PC-3 (cell line): ENCODE results near the gene PTGES3. TPM values are rescaled to one million over a fixed set of nuclear protein-coding genes. Genes with fewer than 3 reads are reported as not detected.

ENCODE experiments used
- ATAC-seq: fragments of 200-7000 bp; cut with Tn5 transposase; 2 replicates; pipeline ENCODE4 v1.9.1; 2020; ENCODE audit warnings: mild to moderate bottlenecking, moderate library complexity
- BruUV-seq: library from RNA; stranded (reverse); fragments of 400-500 nt; replicated peaks from 2 replicates; lab custom pipeline; 2021; lab: Mats Ljungman, UMichigan
- CTCF ChIA-PET: fragments of 300-600 bp; sonication (Branson Sonifier 250); formaldehyde crosslinking; loops from one replicate; lab custom pipeline; 2022; ENCODE audit warnings: antibody characterized with exemption; lab: Charles Lee
- POLR2A ChIA-PET: fragments of 300-600 bp; sonication (Branson Sonifier 250); formaldehyde crosslinking; loops from one replicate; lab custom pipeline; 2022; ENCODE audit warnings: antibody characterized with exemption; ENCODE audit not compliant: unreplicated experiment; lab: Charles Lee
- DNase-seq: peaks from one replicate; pipeline ENCODE4 v3.0.0-alpha.2; 2015
- H2AFZ ChIP-seq: fragments of 300-600 bp; sonication (generic); 2 replicates; pipeline ENCODE4 v1.6.0; 2016; ENCODE audit warnings: antibody characterized with exemption, low read length
- H3F3A ChIP-seq: fragments of 300-600 bp; sonication (generic); one replicate; pipeline ENCODE4 v1.6.0; 2017; ENCODE audit warnings: antibody characterized with exemption, low read length, control low read depth, mild to moderate bottlenecking; ENCODE audit not compliant: unreplicated experiment
- H3K27ac ChIP-seq: fragments of 300-600 bp; sonication (generic); 2 replicates; pipeline ENCODE4 v1.5.1; 2016; ENCODE audit warnings: mild to moderate bottlenecking, low read length
- H3K27me3 ChIP-seq: fragments of 300-600 bp; sonication (generic); 2 replicates; pipeline ENCODE4 v1.6.1; 2016; ENCODE audit warnings: low read length, mixed read lengths
- H3K36me3 ChIP-seq: fragments of 300-600 bp; sonication (generic); 2 replicates; pipeline ENCODE4 v1.6.1; 2016; ENCODE audit warnings: low read depth, mixed run types, low read length, mixed read lengths
- H3K4me1 ChIP-seq: fragments of 300-600 bp; sonication (generic); 2 replicates; pipeline ENCODE4 v1.5.1; 2016; ENCODE audit warnings: low read length; ENCODE audit not compliant: insufficient read depth
- H3K4me2 ChIP-seq: fragments of 300-600 bp; sonication (generic); 2 replicates; pipeline ENCODE4 v1.6.0; 2016; ENCODE audit warnings: low read length
- H3K4me3 ChIP-seq: fragments of 300-600 bp; sonication (generic); 2 replicates; pipeline ENCODE4 v1.5.1; 2016; ENCODE audit warnings: mild to moderate bottlenecking, low read length, mixed read lengths
- H3K79me2 ChIP-seq: fragments of 300-600 bp; sonication (generic); 2 replicates; pipeline ENCODE4 v1.6.1; 2017; ENCODE audit warnings: low read length, mixed read lengths
- H3K9ac ChIP-seq: fragments of 300-600 bp; sonication (generic); 2 replicates; pipeline ENCODE4 v1.6.0; 2016; ENCODE audit warnings: mild to moderate bottlenecking, low read length
- H3K9me2 ChIP-seq: fragments of 300-600 bp; sonication (generic); replicated peaks from 2 replicates; pipeline ENCODE4 v1.6.1; 2016; ENCODE audit warnings: mixed run types, low read length, mixed read lengths
- H3K9me3 ChIP-seq: fragments of 300-600 bp; sonication (generic); 2 replicates; pipeline ENCODE4 v1.6.1; 2016; ENCODE audit warnings: low read length, mixed read lengths
- H4K20me1 ChIP-seq: fragments of 300-600 bp; sonication (generic); 2 replicates; pipeline ENCODE4 v1.6.1; 2016; ENCODE audit warnings: low read length, mixed read lengths
- CTCF ChIP-seq: fragments of 300-600 bp; sonication (generic); conservative IDR thresholded peaks from 2 replicates; pipeline ENCODE4 v1.5.1; 2017; ENCODE audit warnings: antibody characterized with exemption, low read depth, mild to moderate bottlenecking, low read length
- EZH2 ChIP-seq: fragments of 300-600 bp; sonication (generic); IDR thresholded peaks from one replicate; pipeline ENCODE4 v1.6.1; 2017; ENCODE audit warnings: antibody characterized with exemption, mild to moderate bottlenecking, low read length; ENCODE audit not compliant: unreplicated experiment
- EZH2phosphoT487 ChIP-seq: fragments of 300-600 bp; sonication (generic); IDR thresholded peaks from 2 replicates; pipeline ENCODE4 v1.6.1; 2018; ENCODE audit warnings: mild to moderate bottlenecking, antibody characterized with exemption, low read length, borderline replicate concordance
- intact Hi-C: fragments of 100-400 bp; cut with micrococcal nuclease; formaldehyde crosslinking; loops from 2 replicates; pipeline ENCODE4 v1.9.0; 2023
- total RNA-seq: library from RNA; depleted of rRNA; stranded (reverse); fragments of >200 nt; gene quantifications from 2 replicates; pipeline ENCODE4 v1.2.3, GENCODE V29; 2014

Gene PTGES3
- total RNA-seq, 1 experiment from 2014 or later = 165 TPM

GRCh38 chr12:56636675-56637540 lies 51.2 kb downstream of the PTGES3 start:
- intact Hi-C loops = loop anchor here (1.0 to 2.0 kb wide), 5 partner anchors 48 to 350 kb away; partner anchors contain the start of genes NACA and PTGES3
- TF ChIP-seq EZH2phosphoT487 (no peak), EZH2 (no peak), CTCF (peak; percentile 81)
- Histone ChIP-seq H3K4me2 (peak overlapping the region; percentile 100), H4K20me1 (0 out of 2 replicates have a peak, but pooled peaks cover 8% of the 10 kb centered on the region), H3K9ac (peak overlapping the region; percentile 78), H3K27me3 (no peaks in the 10 kb centered on the region), H3K79me2 (peaks cover 47% of the 10 kb centered on the region), H3K4me3 (peak overlapping the region; percentile 90), H3K9me2 (no peaks in the 10 kb centered on the region), H3K9me3 (no peaks in the 10 kb centered on the region), H3K27ac (peak overlapping the region; percentile 83), H3F3A (peaks cover 12% of the 10 kb centered on the region), H3K4me1 (peaks cover 36% of the 10 kb centered on the region), H2AFZ (peak overlapping the region; percentile 49; the same call in 1 of the 2 replicates), H3K36me3 (peaks cover 32% of the 10 kb centered on the region)
- POLR2A ChIA-PET = interaction anchor here (0.5 to 1.5 kb wide), 7 partner anchors 25 to 908 kb away, joined by 3 to 14 read pairs (median 5); partner anchors contain the start of genes CD63, NACA, PTGES3 and RBMS2
- CTCF ChIA-PET = interaction anchor here (0.5 to 1.5 kb wide), 25 partner anchors 9 to 364 kb away, joined by 3 to 19 read pairs (median 5); partner anchors contain the start of genes ATP5F1B, NACA, PTGES3 and RBMS2
- TSS peak; percentile 58 for BruUV-seq
- DNase-seq (peak; percentile 98), ATAC-seq (peak; percentile 63)

- Histone ChIP-seq H3K9me3 (no peaks in the 10 kb centered on the region), H3K9me2 (no peaks in the 10 kb centered on the region), H3K79me2 (peaks cover 48% of the 10 kb centered on the region), H4K20me1 (0 out of 2 replicates have a peak, but pooled peaks cover 8% of the 10 kb centered on the region), H3K4me1 (peaks cover 39% of the 10 kb centered on the region), H3K4me2 (peak overlapping the region; percentile 100), H3K4me3 (peak overlapping the region; percentile 90), H2AFZ (peak overlapping the region; percentile 49), H3K27ac (peak overlapping the region; percentile 83), H3K27me3 (no peaks in the 10 kb centered on the region), H3F3A (peaks cover 12% of the 10 kb centered on the region), H3K9ac (peak overlapping the region; percentile 78), H3K36me3 (peaks cover 29% of the 10 kb centered on the region)
- ATAC-seq (peak; percentile 65), DNase-seq (peak; percentile 86)
- BruUV-seq = TSS peak; percentile 27
- POLR2A ChIA-PET = interaction anchor here (0.6 to 1.5 kb wide), 6 partner anchors 32 to 320 kb away, joined by 3 to 11 read pairs (median 4); partner anchors contain the start of genes NACA, PTGES3 and RBMS2
- CTCF ChIA-PET = interaction anchor here (0.5 to 1.5 kb wide), 19 partner anchors 8 to 365 kb away, joined by 3 to 19 read pairs (median 6); partner anchors contain the start of genes ATP5F1B, NACA, PTGES3 and RBMS2
- TF ChIP-seq EZH2 = no peak
- no peak for TF ChIP-seq CTCF
- TF ChIP-seq EZH2phosphoT487 = no peak
- intact Hi-C loops = loop anchor here (2.0 kb wide), 4 partner anchors 49 to 351 kb away; partner anchors contain the start of gene NACA
Measured at GRCh38 chr12:56635806-56636674, 52.0 kb downstream of the PTGES3 start.
